GM18868 (cell line): ENCODE results near the gene EVL.

ENCODE experiments used
- ATAC-seq: cut with Tn5 transposase; IDR thresholded peaks from one replicate; pipeline ENCODE4 v1.9.1; 2021; ENCODE audit warnings: mild to moderate bottlenecking, moderate library complexity; ENCODE audit not compliant: unreplicated experiment

The EVL gene

GRCh38 chr14:100142073-100143040 lies 77.1 kb downstream of the EVL start:
- no peak for ATAC-seq

- no peak for ATAC-seq
Measured at GRCh38 chr14:100143523-100143922, 78.3 kb downstream of the EVL start.

GRCh38 chr14:100143934-100144333 lies 78.7 kb downstream of the EVL start:
- ATAC-seq, result no peak

GRCh38 chr14:100144645-100144995 lies 79.4 kb downstream of the EVL start:
- ATAC-seq, result no peak

- ATAC-seq, result no peak
Measured at GRCh38 chr14:100144996-100145646, 79.9 kb downstream of the EVL start.

GRCh38 chr14:100145682-100146464 lies 80.7 kb downstream of the EVL start:
- ATAC-seq, result no peak

GRCh38 chr14:100146531-100147091 lies 81.4 kb downstream of the EVL start:
- no peak for ATAC-seq

GRCh38 chr14:100147181-100147631 lies 82.0 kb downstream of the EVL start:
- ATAC-seq, result peak; percentile 68

GRCh38 chr14:100147691-100148464 lies 82.7 kb downstream of the EVL start:
- no peak for ATAC-seq

- ATAC-seq, result no peak
Measured at GRCh38 chr14:100148837-100149731, 83.9 kb downstream of the EVL start.

- no peak for ATAC-seq
Measured at GRCh38 chr14:100149851-100150611, 84.8 kb downstream of the EVL start.

GRCh38 chr14:100150932-100151587 lies 85.8 kb downstream of the EVL start:
- ATAC-seq, result no peak

GRCh38 chr14:100152091-100152490 lies 86.9 kb downstream of the EVL start:
- ATAC-seq, result no peak

- ATAC-seq, result no peak
Measured at GRCh38 chr14:100153560-100153959, 88.3 kb downstream of the EVL start.

GRCh38 chr14:100155049-100155621 lies 89.9 kb downstream of the EVL start:
- ATAC-seq, result no peak

- ATAC-seq, result no peak
Measured at GRCh38 chr14:100155756-100156616, 90.8 kb downstream of the EVL start.

GRCh38 chr14:100156776-100157175 lies 91.6 kb downstream of the EVL start:
- no peak for ATAC-seq
